HCT116 (cell line): ENCODE results near the gene TRMT11.

Source experiments
- CBX3 ChIP-seq: IDR thresholded peaks from 2 replicates; pipeline ENCODE4 v1.6.1; 2012; ENCODE audit warnings: low read depth
- CEBPB ChIP-seq: IDR thresholded peaks from 2 replicates; pipeline ENCODE4 v1.6.1; 2012; ENCODE audit warnings: low read depth
- CTCF ChIP-seq, 3 experiments: fragments of 200-600 bp in 1 of 3; sonication (generic) in 1 of 3; IDR thresholded peaks in 2 of 3; conservative IDR thresholded peaks in 1 of 3; 2 replicates each; pipeline ENCODE4 v1.5.1; 2012 to 2017; ENCODE audit warnings: low read depth in 2 of 3, low read length in 2 of 3, antibody characterized with exemption in 1 of 3, borderline replicate concordance in 1 of 3, control low read depth in 1 of 3, mild to moderate bottlenecking in 1 of 3, mixed read lengths in 1 of 3, mixed run types in 1 of 3, moderate library complexity in 1 of 3; ENCODE audit not compliant: insufficient read depth in 1 of 3

GRCh38 chr6:126071000-126071647, 84.8 kb downstream of the TRMT11 start:
- TF ChIP-seq CEBPB (no peak), CTCF (IDR thresholded peaks at IDR 0.05 in 2 of 3, conservative IDR thresholded peaks at IDR 0.05 in 1 of 3; ENCODE audit: borderline replicate concordance in 1 of 3, insufficient read depth in 1 of 3, low read depth in 2 of 3, low read length in 2 of 3) (no peak), CBX3 (no peak)
